Neural cell (in vitro differentiated cells): ENCODE data around the gene PYGO2. TPM values are rescaled to one million over a fixed set of nuclear protein-coding genes. Genes with fewer than 3 reads are reported as not detected.

Source experiments
- H2AFZ ChIP-seq: fragments of 200-600, 300-800 bp; sonication (generic), shearing (Covaris generic); 2 replicates; pipeline ENCODE4 v1.6.0; 2014; ENCODE audit warnings: low read depth, mild to moderate bottlenecking, antibody characterized with exemption, low read length, moderate library complexity
- H3F3A ChIP-seq: fragments of 200-600 bp; shearing (Covaris generic); 2 replicates; pipeline ENCODE4 v1.6.1; 2016; ENCODE audit warnings: mild to moderate bottlenecking, moderate library complexity, mixed read lengths, antibody characterized with exemption, low read length; ENCODE audit not compliant: insufficient read depth, poor library complexity, severe bottlenecking
- H3K27ac ChIP-seq: fragments of 200-600, 300-800 bp; sonication (generic), shearing (Covaris generic); 2 replicates; pipeline ENCODE4 v1.5.1; 2014; ENCODE audit warnings: mild to moderate bottlenecking, low read length, moderate library complexity
- H3K27me3 ChIP-seq: fragments of 300-800, 200-600 bp; sonication (generic), shearing (Covaris generic); 2 replicates; pipeline ENCODE4 v1.6.0; 2014; ENCODE audit warnings: mild to moderate bottlenecking, low read depth, low read length, moderate library complexity; ENCODE audit not compliant: insufficient read depth
- H3K36me3 ChIP-seq: fragments of 300-800, 200-600 bp; sonication (generic), shearing (Covaris generic); 2 replicates; pipeline ENCODE4 v1.5.1; 2014; ENCODE audit warnings: mild to moderate bottlenecking, antibody characterized with exemption, low read length, moderate library complexity; ENCODE audit not compliant: insufficient read depth
- H3K4me2 ChIP-seq: fragments of 300-800, 200-600 bp; sonication (generic), shearing (Covaris generic); 2 replicates; pipeline ENCODE4 v1.6.0; 2014; ENCODE audit warnings: mild to moderate bottlenecking, low read length
- H3K4me3 ChIP-seq: fragments of 300-800, 200-600 bp; sonication (generic), shearing (Covaris generic); 2 replicates; pipeline ENCODE4 v1.5.1; 2014; ENCODE audit warnings: mild to moderate bottlenecking, low read length, moderate library complexity
- H3K79me2 ChIP-seq: fragments of 200-600 bp; shearing (Covaris generic); replicated peaks from 2 replicates; pipeline ENCODE4 v1.6.0; 2014; ENCODE audit warnings: mild to moderate bottlenecking, low read length, moderate library complexity; ENCODE audit not compliant: insufficient read depth
- H3K9ac ChIP-seq: fragments of 300-800, 200-600 bp; sonication (generic), shearing (Covaris generic); 2 replicates; pipeline ENCODE4 v1.6.1; 2016; ENCODE audit warnings: mild to moderate bottlenecking, low read length, mixed read lengths
- H3K9me2 ChIP-seq: fragments of 200-600 bp; shearing (Covaris generic); 2 replicates; pipeline ENCODE4 v1.6.1; 2016; ENCODE audit warnings: mild to moderate bottlenecking, low read length, mixed read lengths; ENCODE audit not compliant: insufficient read depth
- H3K9me3 ChIP-seq: fragments of 200-600, 300-800 bp; sonication (generic), shearing (Covaris generic); 2 replicates; pipeline ENCODE4 v1.6.1; 2016; ENCODE audit warnings: mild to moderate bottlenecking, mixed run types, low read length, moderate library complexity, mixed read lengths
- H4K20me1 ChIP-seq: fragments of 200-600 bp; shearing (Covaris generic); 2 replicates; pipeline ENCODE4 v1.6.1; 2016; ENCODE audit warnings: mild to moderate bottlenecking, mixed run types; ENCODE audit not compliant: insufficient read depth
- CTCF ChIP-seq: fragments of 450-650 bp; IDR thresholded peaks from 2 replicates; pipeline ENCODE4 v1.5.1; 2014; ENCODE audit warnings: antibody characterized with exemption, mild to moderate bottlenecking, moderate library complexity; ENCODE audit not compliant: poor library complexity, severe bottlenecking
- EP300 ChIP-seq: fragments of 450-650 bp; conservative IDR thresholded peaks from 2 replicates; pipeline ENCODE4 v1.6.1; 2014; ENCODE audit warnings: antibody characterized with exemption, mild to moderate bottlenecking, moderate library complexity; ENCODE audit not compliant: poor library complexity, severe bottlenecking
- EZH2 ChIP-seq: fragments of 200-600, 300-800 bp; shearing (Covaris generic), sonication (generic); IDR thresholded peaks from 2 replicates; pipeline ENCODE4 v1.6.1; 2014; ENCODE audit warnings: antibody characterized with exemption, low read length, borderline replicate concordance, mild to moderate bottlenecking; ENCODE audit not compliant: insufficient read depth, poor library complexity, severe bottlenecking
- MXI1 ChIP-seq: fragments of 450-650 bp; conservative IDR thresholded peaks from 2 replicates; pipeline ENCODE4 v1.6.1; 2014; ENCODE audit warnings: antibody characterized with exemption, mild to moderate bottlenecking; ENCODE audit not compliant: poor library complexity, severe bottlenecking
- POLR2AphosphoS5 ChIP-seq: IDR thresholded peaks from 2 replicates; pipeline ENCODE4 v1.6.1; 2012
- RAD21 ChIP-seq: fragments of 450-650 bp; conservative IDR thresholded peaks from 2 replicates; pipeline ENCODE4 v1.6.1; 2014; ENCODE audit warnings: antibody characterized with exemption, mild to moderate bottlenecking, moderate library complexity
- REST ChIP-seq: IDR thresholded peaks from 2 replicates; pipeline ENCODE4 v1.6.1; 2012; ENCODE audit warnings: borderline replicate concordance
- SMC3 ChIP-seq: fragments of 450-650 bp; conservative IDR thresholded peaks from 2 replicates; pipeline ENCODE4 v1.6.1; 2014; ENCODE audit warnings: antibody characterized with exemption, mild to moderate bottlenecking, moderate library complexity; ENCODE audit not compliant: poor library complexity
- TAF1 ChIP-seq: IDR thresholded peaks from 2 replicates; pipeline ENCODE4 v1.6.1; 2012; ENCODE audit warnings: low read depth
- polyA plus RNA-seq: library from polyadenylated mRNA; depleted of rRNA; stranded (reverse); fragments of >200 nt; gene quantifications from 2 replicates; pipeline ENCODE4 v1.2.3, GENCODE V29; 2014

PYGO2 gene
- polyA plus RNA-seq, 1 donor from 2014 or later, result 13.4 TPM

DNA sequence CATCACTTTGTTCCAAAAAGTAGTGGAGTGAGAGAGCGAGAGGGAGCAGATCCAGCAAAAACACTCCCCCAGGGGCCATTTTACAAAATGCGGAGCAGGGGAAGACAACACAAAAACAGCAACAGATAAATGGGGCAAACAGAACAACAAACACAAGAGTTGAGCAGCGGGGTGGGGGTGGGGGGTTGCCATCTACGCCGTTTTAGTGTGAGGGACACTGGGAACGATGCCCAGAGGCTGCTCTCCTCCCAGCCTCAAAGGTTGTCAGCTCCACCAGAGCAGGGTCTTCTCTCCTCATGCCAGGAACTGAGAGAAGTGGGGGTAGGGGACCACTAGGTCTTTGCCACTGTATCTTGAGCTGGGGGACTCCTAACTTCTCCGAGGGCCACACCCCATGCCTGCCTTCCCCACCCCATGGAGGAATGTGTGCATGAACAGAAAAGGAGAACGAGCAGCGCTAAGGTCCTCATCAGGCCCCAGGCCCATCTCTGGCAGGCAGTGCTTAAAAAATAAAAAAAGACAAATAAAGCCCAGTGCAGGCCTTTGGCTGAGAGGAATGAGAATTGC is 4.4 kb downstream of the PYGO2 start:
- H3K4me3 ChIP-seq, result no peak overlapping the region
- TF ChIP-seq EP300, result no peak
- H3K9ac ChIP-seq, result no peak overlapping the region

GRCh38 chr1:154956544-154956941 is 5.0 kb downstream of the PYGO2 start:
- no peaks in the 10 kb centered on the region for H3K27me3 ChIP-seq
- no peak overlapping the region for H3K27ac ChIP-seq
- H3K9me3 ChIP-seq, result no peaks in the 10 kb centered on the region
- H3K4me3 ChIP-seq, result peak overlapping the region; percentile 67
- H4K20me1 ChIP-seq, result no peaks in the 10 kb centered on the region
- H3K36me3 ChIP-seq, result no peaks in the 10 kb centered on the region
- H3F3A ChIP-seq, result peaks cover 8% of the 10 kb centered on the region
- peaks cover 26% of the 10 kb centered on the region for H3K79me2 ChIP-seq
- TF ChIP-seq POLR2AphosphoS5, result no peak
- H3K9me2 ChIP-seq, result no peaks in the 10 kb centered on the region
- H3K9ac ChIP-seq, result no peak overlapping the region
- H3K4me2 ChIP-seq, result no peak overlapping the region
- no peak overlapping the region for H2AFZ ChIP-seq

More for the DNA sequence above, 4.4 kb downstream of the PYGO2 start:
- no peaks in the 10 kb centered on the region for H3K36me3 ChIP-seq
- H3F3A ChIP-seq, result peaks cover 8% of the 10 kb centered on the region
- no peak overlapping the region for H2AFZ ChIP-seq
- no peaks in the 10 kb centered on the region for H3K9me2 ChIP-seq
- H4K20me1 ChIP-seq, result no peaks in the 10 kb centered on the region
- H3K27ac ChIP-seq, result no peak overlapping the region
- H3K79me2 ChIP-seq, result peaks cover 27% of the 10 kb centered on the region
- no peaks in the 10 kb centered on the region for H3K27me3 ChIP-seq
- no peak overlapping the region for H3K4me2 ChIP-seq
- no peaks in the 10 kb centered on the region for H3K9me3 ChIP-seq

GRCh38 chr1:154955718-154956543 is 5.7 kb downstream of the PYGO2 start, which contains the start of gene PBXIP1:
PBXIP1 (minus strand) TSS chr1:154956099; CDS start chr1:154953721, 2,378 bp downstream.
- Histone ChIP-seq H3K9me3 (no peaks in the 10 kb centered on the region), H3K36me3 (no peaks in the 10 kb centered on the region), H3K4me3 (peak within 1 kb of the TSS; percentile 67), H3K27me3 (no peaks in the 10 kb centered on the region), H2AFZ (no peak within 1 kb of the TSS), H3K27ac (peak within 1 kb of the TSS; percentile 84), H3K79me2 (peaks cover 22% of the 10 kb centered on the region), H3F3A (peaks cover 8% of the 10 kb centered on the region), H3K4me2 (peak within 1 kb of the TSS; percentile 93), H3K9ac (peak within 1 kb of the TSS; percentile 64), H4K20me1 (no peaks in the 10 kb centered on the region), H3K9me2 (no peaks in the 10 kb centered on the region)
- TF ChIP-seq SMC3, result no peak
- peak; percentile 32 for TF ChIP-seq MXI1
- TF ChIP-seq POLR2AphosphoS5, result peak; percentile 38
- no peak for TF ChIP-seq TAF1
- no peak for TF ChIP-seq EZH2
- no peak for TF ChIP-seq EP300
- no peak for TF ChIP-seq RAD21
- TF ChIP-seq CTCF, result peak; percentile 59
- no peak for TF ChIP-seq REST
